Activated T-helper 1 cell treated with anti-CD3 and anti-CD28 coated beads, Interleukin-12 subunit alpha, Interleukin-12 subunit beta, Interleukin-2, Interleukin-4 antibody, amounts not matched to agents 30 ng/mL and 10 ng/mL and 1 ng/mL, durations not matched to agents 14 hours and 24 hours and 36 hours (primary cell): ENCODE data around the gene PLPPR2. TPM values are rescaled to one million over a fixed set of nuclear protein-coding genes. Genes with fewer than 3 reads are reported as not detected.
"Not testable (repeated sequence)": the region's sequence is repeated elsewhere in the genome, so short reads cannot be mapped to it uniquely, and the experiment has no call there.

ENCODE experiments used
- DNase-seq: peaks from one replicate; pipeline ENCODE4 v3.0.0; 2021; ENCODE audit warnings: low spot score
- H3K27ac Mint-ChIP-seq: one replicate; pipeline ENCODE4 v1.8.0; 2021; ENCODE audit warnings: mild to moderate bottlenecking, mixed read lengths
- H3K27me3 Mint-ChIP-seq: one replicate; pipeline ENCODE4 v1.8.0; 2022; ENCODE audit warnings: mild to moderate bottlenecking, moderate library complexity, mixed read lengths; ENCODE audit not compliant: insufficient read depth
- H3K36me3 Mint-ChIP-seq: one replicate; pipeline ENCODE4 v1.8.0; 2021; ENCODE audit warnings: low read depth, mixed read lengths
- H3K4me1 Mint-ChIP-seq: one replicate; pipeline ENCODE4 v1.8.0; 2021; ENCODE audit warnings: low read depth, mixed read lengths
- H3K4me3 Mint-ChIP-seq: one replicate; pipeline ENCODE4 v1.8.0; 2021; ENCODE audit warnings: mild to moderate bottlenecking, moderate library complexity, mixed read lengths
- H3K9me3 Mint-ChIP-seq: one replicate; pipeline ENCODE4 v1.8.0; 2021; ENCODE audit warnings: mixed read lengths
- intact Hi-C: fragments of 100-400 bp; cut with micrococcal nuclease; formaldehyde crosslinking; loops from one replicate; pipeline ENCODE4 v1.15.1; 2024
- total RNA-seq: library from RNA; stranded (reverse); gene quantifications from 2 replicates; pipeline ENCODE4 v1.2.3, GENCODE V29; 2022

Gene PLPPR2, protein sequence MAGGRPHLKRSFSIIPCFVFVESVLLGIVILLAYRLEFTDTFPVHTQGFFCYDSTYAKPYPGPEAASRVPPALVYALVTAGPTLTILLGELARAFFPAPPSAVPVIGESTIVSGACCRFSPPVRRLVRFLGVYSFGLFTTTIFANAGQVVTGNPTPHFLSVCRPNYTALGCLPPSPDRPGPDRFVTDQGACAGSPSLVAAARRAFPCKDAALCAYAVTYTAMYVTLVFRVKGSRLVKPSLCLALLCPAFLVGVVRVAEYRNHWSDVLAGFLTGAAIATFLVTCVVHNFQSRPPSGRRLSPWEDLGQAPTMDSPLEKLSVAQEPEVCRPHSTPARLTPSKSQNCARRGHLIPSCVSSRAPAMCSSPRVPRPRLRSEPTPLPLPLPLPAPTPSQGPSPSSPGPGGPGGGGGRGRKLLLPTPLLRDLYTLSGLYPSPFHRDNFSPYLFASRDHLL
- total RNA-seq: 2.0 TPM in 2 replicates

DNA sequence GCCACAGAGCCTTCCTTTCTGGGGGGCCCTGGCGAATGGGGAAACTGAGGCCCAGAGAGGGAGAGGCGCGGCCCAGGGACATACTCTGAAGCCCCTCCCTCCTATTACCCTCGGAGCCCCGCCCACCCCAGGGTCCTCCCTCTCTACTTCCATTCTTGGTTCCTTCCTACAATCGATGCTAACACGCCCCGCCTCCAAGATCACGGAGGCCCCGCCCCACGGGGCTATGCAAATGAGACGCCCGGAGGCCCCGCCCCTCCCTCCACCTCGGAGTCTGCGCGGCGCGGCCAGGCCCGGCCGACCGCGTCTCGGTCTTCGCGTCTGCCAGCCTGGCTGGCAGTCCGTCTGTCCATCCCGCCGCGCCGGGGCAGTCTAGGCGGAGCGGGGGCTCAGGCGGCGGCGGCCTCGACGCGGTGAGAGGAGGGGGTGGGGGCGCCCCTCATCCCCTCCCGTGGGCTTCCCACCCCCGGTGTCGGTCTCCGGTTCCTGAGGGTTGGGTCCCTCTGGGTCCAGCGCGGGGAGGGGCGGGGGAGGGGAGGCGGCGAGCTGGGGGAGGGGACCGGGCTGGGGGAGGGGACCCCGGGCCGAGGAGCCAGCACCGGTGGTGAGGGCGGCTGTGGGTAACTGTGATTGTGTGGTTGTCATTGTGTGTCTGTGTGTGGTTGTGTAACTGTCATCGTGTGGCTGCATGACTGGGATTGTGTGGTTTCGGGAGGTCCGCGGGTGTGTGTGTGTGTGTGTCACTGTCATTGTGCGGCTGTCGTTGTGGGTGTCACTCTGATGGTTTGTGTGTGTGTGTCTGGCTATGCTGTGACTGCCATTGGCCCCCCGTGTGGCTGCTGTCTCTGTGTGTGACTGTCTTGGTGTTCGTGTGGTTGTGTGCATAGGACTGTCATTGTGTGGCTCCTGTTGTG is at the start of gene PLPPR2:
Gene PLPPR2 (plus strand): TSS at position 273 of the 914 bp plus-strand sequence. CDS start 2,242 bp downstream, outside the sequence.
- peak; percentile 79 for DNase-seq
- Mint-ChIP-seq H3K27ac (no peak within 1 kb of the TSS), H3K4me1 (peaks cover 11% of the 10 kb centered on the region), H3K36me3 (no peaks in the 10 kb centered on the region), H3K9me3 (no peaks in the 10 kb centered on the region), H3K27me3 (peaks cover 15% of the 10 kb centered on the region), H3K4me3 (peak within 1 kb of the TSS; percentile 67)
- intact Hi-C loops: loop anchor here (1.0 kb wide), 4 partner anchors 9 to 174 kb away; partner anchors contain the start of genes CCDC159, ECSIT, RAB3D and TMEM205

DNA sequence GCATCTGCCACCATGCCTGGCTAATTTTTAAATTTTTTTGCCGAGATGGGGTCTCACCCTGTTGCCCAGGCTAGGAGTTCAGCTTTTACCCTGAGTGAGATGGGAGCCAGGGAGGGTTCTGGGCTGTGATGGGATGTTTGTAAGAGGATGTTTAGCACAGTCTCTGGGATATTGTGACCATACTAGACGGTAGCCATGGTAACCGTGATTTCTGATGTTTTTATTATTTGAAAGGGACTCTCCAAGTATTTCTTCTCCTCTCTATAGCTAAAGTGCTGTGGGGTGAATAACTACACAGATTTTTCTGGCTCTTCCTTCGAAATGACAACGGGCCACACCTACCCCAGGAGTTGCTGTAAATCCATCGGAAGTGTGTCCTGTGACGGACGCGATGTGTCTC is 48.9 kb upstream of the PLPPR2 start:
- no peaks in the 10 kb centered on the region for H3K9me3 Mint-ChIP-seq
- no peak overlapping the region for H3K27ac Mint-ChIP-seq
- H3K4me1 Mint-ChIP-seq: no peaks in the 10 kb centered on the region
- H3K4me3 Mint-ChIP-seq: no peak overlapping the region
- peaks cover 5% of the 10 kb centered on the region for H3K27me3 Mint-ChIP-seq
- no peaks in the 10 kb centered on the region for H3K36me3 Mint-ChIP-seq
- DNase-seq: no peak
- intact Hi-C loops: no loop called here

DNA sequence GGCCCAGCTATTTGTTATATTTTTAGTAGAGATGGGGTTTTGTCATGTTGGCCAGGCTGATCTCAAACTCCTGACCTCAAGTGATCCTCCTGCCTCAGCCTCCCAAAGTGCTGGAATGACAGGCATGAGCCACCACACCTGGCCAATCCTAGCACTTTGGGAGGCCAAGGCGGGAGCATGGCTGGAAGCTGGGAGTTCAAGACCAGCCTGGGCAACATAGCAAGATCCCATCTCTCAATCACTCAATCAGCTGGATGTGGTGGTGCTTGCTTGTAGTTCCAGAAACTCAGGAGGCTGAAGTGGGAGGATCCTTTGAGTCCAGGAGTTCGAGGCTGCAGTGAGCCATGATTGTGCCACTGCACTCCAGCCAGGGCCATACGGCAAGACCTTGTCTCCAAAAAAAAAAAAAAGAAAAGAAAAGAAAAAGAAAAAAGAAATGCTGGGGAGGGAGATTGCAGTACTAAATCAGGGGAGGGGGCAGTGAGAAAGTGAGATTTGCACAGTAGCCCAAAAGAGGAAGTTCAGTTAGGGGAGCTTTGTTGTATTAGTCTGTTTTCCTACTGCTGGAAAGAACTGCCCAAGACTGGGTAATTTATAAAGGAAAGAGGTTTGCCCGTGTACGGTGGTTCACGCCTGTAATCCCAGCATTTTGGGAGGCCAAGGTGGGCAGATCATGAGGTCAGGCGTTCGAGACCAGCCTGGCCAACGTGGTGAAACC is 34.8 kb upstream of the PLPPR2 start:
- H3K4me3 Mint-ChIP-seq, DNase-seq, H3K9me3 Mint-ChIP-seq, H3K27me3 Mint-ChIP-seq, H3K36me3 Mint-ChIP-seq, H3K27ac Mint-ChIP-seq, intact Hi-C loops: not testable (repeated sequence)
- peaks cover 16% of the 10 kb centered on the region for H3K4me1 Mint-ChIP-seq

DNA sequence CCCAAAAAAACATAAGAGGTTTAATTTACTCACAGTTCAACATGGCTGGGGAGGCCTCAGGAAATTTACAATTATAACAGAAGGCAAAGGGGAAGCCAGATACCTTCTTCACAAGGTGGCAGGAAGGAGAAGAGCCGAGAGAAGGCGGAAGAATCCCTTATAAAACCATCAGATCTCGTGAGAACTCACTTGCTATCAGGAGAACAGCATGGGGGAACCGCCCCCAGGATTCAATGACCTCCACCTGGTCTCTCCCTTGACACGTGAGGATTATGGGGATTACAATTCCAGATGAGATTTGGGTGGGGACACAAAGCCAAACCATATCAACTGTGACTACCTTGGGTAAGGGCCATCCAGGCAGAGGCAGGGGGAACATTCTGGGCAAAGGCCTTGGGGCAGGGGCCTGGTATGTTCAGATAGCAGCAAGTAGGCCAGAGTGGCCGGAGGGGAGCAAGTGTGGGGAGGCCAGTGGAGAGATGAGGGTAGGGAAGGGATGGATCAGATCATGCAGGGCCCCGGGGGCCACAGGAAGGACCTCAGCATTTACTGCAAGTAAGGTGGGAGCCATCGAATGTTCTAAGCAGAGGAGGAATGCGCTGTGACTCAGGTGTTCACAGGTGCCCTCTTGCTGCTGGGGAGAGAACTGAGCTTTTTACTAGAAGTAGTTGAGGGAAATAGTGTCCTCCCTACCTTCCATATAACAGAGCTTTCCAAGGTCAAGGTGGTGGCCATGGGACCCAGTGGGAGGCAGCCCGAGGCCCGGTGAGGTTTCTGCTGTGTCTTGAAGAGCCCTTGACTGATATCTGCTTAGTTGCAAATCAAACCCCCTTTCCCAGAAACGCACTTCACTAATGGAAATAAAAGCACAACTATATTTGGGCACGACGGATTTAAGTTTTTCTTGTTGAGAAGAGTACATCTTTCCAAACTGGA is 33.8 kb upstream of the PLPPR2 start:
- intact Hi-C loops: no loop called here
- no peak for DNase-seq
- Mint-ChIP-seq H3K4me3 (no peak overlapping the region), H3K27me3 (peaks cover 2% of the 10 kb centered on the region), H3K4me1 (peaks cover 16% of the 10 kb centered on the region), H3K36me3 (peaks cover 4% of the 10 kb centered on the region), H3K27ac (no peak overlapping the region), H3K9me3 (no peaks in the 10 kb centered on the region)

DNA sequence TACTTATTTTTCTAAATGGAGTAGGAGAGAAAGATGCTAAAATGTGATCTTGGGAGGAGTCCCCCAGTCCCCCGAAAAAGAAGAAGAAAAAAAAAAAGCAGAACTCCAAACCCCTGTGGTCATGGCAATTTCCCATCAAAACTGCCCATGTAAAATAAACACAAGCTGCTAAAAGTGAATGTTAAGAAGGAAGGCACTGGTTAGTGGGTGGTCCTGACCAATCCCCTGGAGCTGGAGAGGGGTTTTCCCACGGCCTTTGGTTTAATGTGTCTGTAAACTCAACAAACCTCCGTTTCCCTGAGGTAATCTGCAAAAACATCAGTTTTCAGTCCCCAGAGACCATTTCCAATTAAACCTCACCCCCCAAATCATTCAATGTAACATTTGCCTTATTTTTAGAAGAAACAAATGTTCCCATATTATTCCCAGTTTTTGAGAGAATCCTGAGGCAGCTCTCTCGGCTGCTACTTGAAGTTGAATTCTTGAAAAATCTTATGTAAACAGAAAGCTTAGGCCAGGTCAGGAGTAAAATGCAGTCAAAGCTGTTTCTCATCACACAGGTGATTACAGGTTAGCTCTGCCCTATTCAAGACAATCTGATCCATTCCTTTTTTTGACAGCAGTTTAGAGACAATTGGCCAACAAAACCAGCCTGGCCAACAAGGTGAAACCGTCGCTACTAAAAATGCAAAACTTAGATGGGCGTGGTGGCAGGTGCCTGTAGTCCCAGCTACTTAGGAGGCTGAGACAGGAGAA is 32.8 kb upstream of the PLPPR2 start:
- Mint-ChIP-seq H3K4me1 (peaks cover 16% of the 10 kb centered on the region), H3K4me3 (no peak overlapping the region), H3K27me3 (peaks cover 2% of the 10 kb centered on the region), H3K36me3 (peaks cover 4% of the 10 kb centered on the region), H3K27ac (no peak overlapping the region), H3K9me3 (no peaks in the 10 kb centered on the region)
- no peak for DNase-seq
- intact Hi-C loops: no loop called here

DNA sequence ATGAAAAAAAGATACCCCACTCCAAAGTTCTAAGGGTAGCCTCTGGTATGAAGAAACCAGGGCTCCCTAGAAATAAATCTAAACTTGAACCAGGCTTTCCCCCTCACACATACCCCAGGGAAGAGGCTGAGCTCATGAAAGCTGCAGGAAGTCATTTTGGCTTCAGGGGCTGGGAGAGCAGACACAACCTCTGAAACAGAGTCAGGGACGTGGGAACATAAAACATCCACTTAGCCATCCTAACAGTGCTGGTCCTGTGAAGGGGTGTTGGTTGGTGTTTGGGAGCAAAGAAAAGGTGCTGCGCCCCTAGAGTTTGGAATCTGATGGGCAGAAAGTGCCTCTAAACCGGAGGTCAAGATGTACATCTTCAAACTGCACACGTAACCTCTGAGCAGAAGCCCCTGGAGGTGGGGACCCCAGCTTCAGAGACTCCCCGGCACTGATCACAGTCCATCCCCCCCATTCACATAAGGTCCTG is 31.6 kb upstream of the PLPPR2 start:
- peaks cover 16% of the 10 kb centered on the region for H3K4me1 Mint-ChIP-seq
- peaks cover 4% of the 10 kb centered on the region for H3K36me3 Mint-ChIP-seq
- intact Hi-C loops: loop anchor here (1.0 kb wide), 1 partner anchor 23 kb away; the partner anchor contains the start of genes CCDC159 and TMEM205
- H3K4me3 Mint-ChIP-seq: peak overlapping the region; percentile 77
- peak overlapping the region; percentile 89 for H3K27ac Mint-ChIP-seq
- DNase-seq: no peak
- no peaks in the 10 kb centered on the region for H3K9me3 Mint-ChIP-seq
- no peaks in the 10 kb centered on the region for H3K27me3 Mint-ChIP-seq

DNA sequence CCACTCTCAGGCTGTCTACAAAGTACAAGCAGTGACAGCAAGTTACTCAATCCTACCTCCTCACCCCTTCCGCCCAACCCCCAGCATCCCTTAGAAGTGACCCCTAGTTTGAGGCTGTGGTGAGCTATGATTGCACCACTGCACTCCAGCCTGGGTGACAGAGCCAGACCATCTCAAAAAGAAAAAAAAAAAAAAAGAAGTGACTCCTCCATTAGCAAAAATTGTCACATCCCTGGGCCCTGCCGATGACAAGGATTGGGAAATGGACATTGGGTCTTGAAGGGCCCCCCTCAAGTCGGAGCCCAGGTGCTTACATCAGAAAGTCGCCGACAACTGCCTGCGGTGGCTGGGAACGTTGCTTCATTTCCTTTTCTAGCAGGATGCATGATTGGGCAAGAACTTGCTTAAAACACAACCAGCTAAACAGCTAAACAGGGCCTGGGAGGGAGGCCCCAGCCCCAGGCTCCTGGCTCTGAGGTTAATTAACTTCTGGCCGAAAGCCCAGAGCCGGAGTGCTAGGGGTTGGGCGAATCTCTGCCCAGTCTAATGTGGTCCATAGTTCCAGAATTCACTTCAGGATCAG is 31.1 kb upstream of the PLPPR2 start:
- intact Hi-C loops: loop anchor here (1.0 kb wide), 1 partner anchor 22 kb away; the partner anchor contains the start of genes CCDC159 and TMEM205
- Mint-ChIP-seq H3K27me3 (no peaks in the 10 kb centered on the region), H3K4me3 (peak overlapping the region; percentile 77), H3K9me3 (no peaks in the 10 kb centered on the region), H3K27ac (peak overlapping the region; percentile 89), H3K4me1 (peaks cover 16% of the 10 kb centered on the region), H3K36me3 (peaks cover 4% of the 10 kb centered on the region)
- peak; percentile 37 for DNase-seq

DNA sequence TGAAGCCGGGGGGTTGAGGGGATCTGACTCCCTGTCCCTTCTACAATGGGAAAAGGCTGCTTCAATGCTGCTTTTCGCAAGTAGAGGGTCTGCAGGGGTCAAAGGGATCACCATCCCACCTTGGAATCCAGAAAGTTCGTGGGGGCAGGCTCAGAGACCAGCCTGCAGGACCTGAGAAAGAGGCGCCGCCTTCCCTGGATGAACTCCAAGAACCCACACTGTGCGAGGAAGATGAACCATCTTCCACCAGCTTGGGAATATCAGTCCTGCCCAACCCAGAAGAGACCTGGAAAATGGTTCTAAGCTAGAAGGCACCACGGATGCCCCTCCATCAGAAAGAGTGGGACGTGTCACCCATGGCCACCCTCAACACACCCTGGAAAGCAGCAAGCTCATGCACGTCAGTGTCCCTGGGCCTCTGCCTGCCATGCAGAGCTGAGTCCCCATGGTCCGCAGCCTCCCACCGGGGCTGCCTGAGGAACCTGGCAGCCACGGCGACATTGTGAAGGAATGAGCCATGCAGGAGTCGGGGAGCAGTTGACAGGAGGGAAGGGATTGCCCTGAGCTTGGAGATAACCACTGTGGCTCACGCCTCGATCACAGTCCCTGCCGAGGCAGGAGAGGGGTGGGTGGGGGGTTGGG is 30.4 kb upstream of the PLPPR2 start:
- peaks cover 16% of the 10 kb centered on the region for H3K4me1 Mint-ChIP-seq
- no peaks in the 10 kb centered on the region for H3K9me3 Mint-ChIP-seq
- H3K4me3 Mint-ChIP-seq: no peak overlapping the region
- no peak for DNase-seq
- H3K27me3 Mint-ChIP-seq: no peaks in the 10 kb centered on the region
- H3K27ac Mint-ChIP-seq: peak overlapping the region; percentile 89
- H3K36me3 Mint-ChIP-seq: peaks cover 5% of the 10 kb centered on the region
- intact Hi-C loops: loop anchor here (1.0 kb wide), 1 partner anchor 21 kb away; the partner anchor contains the start of genes CCDC159 and TMEM205

DNA sequence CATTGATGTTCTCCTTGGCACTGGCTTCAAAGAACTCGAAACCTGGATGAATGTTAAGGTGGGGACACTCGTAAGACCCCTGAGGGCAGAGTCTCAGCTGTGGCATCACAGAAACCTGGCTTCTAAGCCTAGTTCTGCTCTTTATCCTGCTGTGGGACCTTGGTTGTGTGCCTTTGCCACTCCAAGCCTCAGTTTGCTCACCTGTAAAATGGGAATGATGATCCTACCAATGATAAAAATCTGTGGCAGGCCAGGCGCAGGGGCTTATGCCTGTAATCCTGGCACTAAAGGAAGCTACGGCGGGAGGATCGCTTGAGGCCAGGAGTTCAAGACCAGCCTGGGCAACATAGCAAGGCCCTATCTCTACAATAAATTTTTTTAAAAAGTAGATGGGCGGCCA is 29.7 kb upstream of the PLPPR2 start:
- H3K4me3 Mint-ChIP-seq: no peak overlapping the region
- no peaks in the 10 kb centered on the region for H3K9me3 Mint-ChIP-seq
- H3K36me3 Mint-ChIP-seq: peaks cover 10% of the 10 kb centered on the region
- H3K27ac Mint-ChIP-seq: no peak overlapping the region
- H3K27me3 Mint-ChIP-seq: no peaks in the 10 kb centered on the region
- no peak for DNase-seq
- intact Hi-C loops: no loop called here
- H3K4me1 Mint-ChIP-seq: peaks cover 16% of the 10 kb centered on the region

DNA sequence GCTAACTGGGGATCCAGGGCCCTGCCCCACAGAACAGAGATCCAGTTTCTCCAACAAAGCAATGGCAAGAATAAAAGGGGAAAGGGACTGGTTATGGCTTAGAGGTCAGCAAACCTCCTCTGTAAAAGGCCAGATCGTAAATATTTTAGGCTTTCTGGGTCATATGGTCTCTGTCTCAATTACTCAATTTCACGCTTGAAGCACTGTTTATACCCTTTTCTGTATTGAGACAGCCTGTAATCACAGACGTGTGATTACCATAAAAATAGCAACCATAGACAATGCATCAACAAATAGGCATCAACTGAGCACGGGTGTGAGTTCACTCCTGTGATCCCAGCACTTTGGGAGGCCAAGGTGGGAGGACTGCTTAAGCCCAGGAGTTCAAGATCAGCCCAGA is 25.1 kb upstream of the PLPPR2 start:
- H3K9me3 Mint-ChIP-seq: no peaks in the 10 kb centered on the region
- no peak for DNase-seq
- H3K27me3 Mint-ChIP-seq: no peaks in the 10 kb centered on the region
- H3K4me3 Mint-ChIP-seq: no peak overlapping the region
- intact Hi-C loops: no loop called here
- H3K4me1 Mint-ChIP-seq: no peaks in the 10 kb centered on the region
- H3K36me3 Mint-ChIP-seq: peaks cover 9% of the 10 kb centered on the region
- no peak overlapping the region for H3K27ac Mint-ChIP-seq
